NCI-H1417 (cell line): ENCODE data around the gene AMN.
A peak's percentile ranks its signal among the peaks of the same experiment; 100 is the strongest.

Experiments
- DNase-seq, 3 experiments: peaks; one replicate each; lab custom pipeline; 2025; lab: John Stamatoyannopoulos, UW

The AMN gene

GRCh38 chr14:102943979-102944378, 21.5 kb downstream of the AMN start:
- DNase-seq = no peak

- DNase-seq = no peak
Measured at GRCh38 chr14:102944448-102945330, 22.2 kb downstream of the AMN start.

- DNase-seq = no peak
Measured at GRCh38 chr14:102945346-102946130, 23.1 kb downstream of the AMN start.

GRCh38 chr14:102947321-102948103, 25.0 kb downstream of the AMN start:
- no peak for DNase-seq

- DNase-seq = no peak
Measured at GRCh38 chr14:102948698-102949061, 26.2 kb downstream of the AMN start.

GRCh38 chr14:102949062-102949800, 26.8 kb downstream of the AMN start:
- no peak for DNase-seq

- peak in 1 of 3 experiments; percentile 10 for DNase-seq
Measured at GRCh38 chr14:102949801-102950451, 27.5 kb downstream of the AMN start.

GRCh38 chr14:102951034-102951433, 28.6 kb downstream of the AMN start:
- no peak for DNase-seq

- no peak for DNase-seq
Measured at GRCh38 chr14:102951799-102952198, 29.3 kb downstream of the AMN start.

- no peak for DNase-seq
Measured at GRCh38 chr14:102952276-102952675, 29.8 kb downstream of the AMN start.

GRCh38 chr14:102953100-102953499, 30.6 kb downstream of the AMN start:
- DNase-seq = no peak

GRCh38 chr14:102954081-102954789, 31.8 kb downstream of the AMN start:
- DNase-seq = no peak

- DNase-seq = no peak
Measured at GRCh38 chr14:102955636-102956408, 33.4 kb downstream of the AMN start.

GRCh38 chr14:102957222-102957621, 34.8 kb downstream of the AMN start:
- DNase-seq = no peak

- DNase-seq = no peak
Measured at GRCh38 chr14:102958461-102958860, 36.0 kb downstream of the AMN start.

GRCh38 chr14:102962111-102962627, 39.7 kb downstream of the AMN start:
- no peak for DNase-seq

GRCh38 chr14:102964152-102964730, 41.8 kb downstream of the AMN start:
- DNase-seq = no peak

GRCh38 chr14:102965282-102965681, 42.8 kb downstream of the AMN start:
- DNase-seq = no peak
